Right renal cortex interstitium (tissue), 3 donors: ENCODE results near the gene SPSB3. TPM values are rescaled to one million over a fixed set of nuclear protein-coding genes. Genes with fewer than 3 reads are reported as not detected.

Experiments
- DNase-seq, 3 donors: peaks; one replicate each; pipeline ENCODE4 v3.0.0-alpha.2; 2013; ENCODE audit warnings: low read depth in 3 of 3, low spot score in 2 of 3
- polyA plus RNA-seq, 3 donors: library from polyadenylated mRNA; unstranded; fragments of 120-200 nt; gene quantifications; one replicate each; pipeline ENCODE4 v1.2.1, GENCODE V29; 2013; ENCODE audit not compliant: insufficient read length in 3 of 3

Gene SPSB3
- polyA plus RNA-seq, 3 donors: 30.8 to 35.7 (median 32.5) TPM

- no peak for DNase-seq
Observed at GRCh38 chr16:1765826-1766225, 16.5 kb downstream of the SPSB3 start.

- DNase-seq: no peak
Observed at GRCh38 chr16:1764971-1765370, 17.4 kb downstream of the SPSB3 start.

GRCh38 chr16:1763521-1764511 lies 18.6 kb downstream of the SPSB3 start:
- DNase-seq: no peak

GRCh38 chr16:1762879-1763520 lies 19.4 kb downstream of the SPSB3 start:
- no peak for DNase-seq

- no peak for DNase-seq
Observed at GRCh38 chr16:1762196-1762878, 20.0 kb downstream of the SPSB3 start.

GRCh38 chr16:1761751-1762150 lies 20.6 kb downstream of the SPSB3 start:
- no peak for DNase-seq

- DNase-seq: no peak
Observed at GRCh38 chr16:1760911-1761310, 21.5 kb downstream of the SPSB3 start.

GRCh38 chr16:1759511-1759910 lies 22.9 kb downstream of the SPSB3 start:
- no peak for DNase-seq

GRCh38 chr16:1758923-1759322 lies 23.4 kb downstream of the SPSB3 start:
- DNase-seq: no peak

- no peak for DNase-seq
Observed at GRCh38 chr16:1757714-1758461, 24.5 kb downstream of the SPSB3 start.

- no peak for DNase-seq
Observed at GRCh38 chr16:1754204-1754603, 28.2 kb downstream of the SPSB3 start.

GRCh38 chr16:1752853-1753252 lies 29.5 kb downstream of the SPSB3 start:
- DNase-seq: no peak

- DNase-seq: no peak
Observed at GRCh38 chr16:1751946-1752345, 30.4 kb downstream of the SPSB3 start.

GRCh38 chr16:1749152-1750117 lies 32.9 kb downstream of the SPSB3 start:
- DNase-seq: no peak

- no peak for DNase-seq
Observed at GRCh38 chr16:1747934-1748333, 34.4 kb downstream of the SPSB3 start.

GRCh38 chr16:1746693-1747195 lies 35.6 kb downstream of the SPSB3 start:
- no peak for DNase-seq

- DNase-seq: no peak
Observed at GRCh38 chr16:1745900-1746692, 36.3 kb downstream of the SPSB3 start.

- no peak for DNase-seq
Observed at GRCh38 chr16:1745181-1745899, 37.0 kb downstream of the SPSB3 start.
